ENCODE results near the gene PEPD. TPM values are rescaled to one million over a fixed set of nuclear protein-coding genes. Genes with fewer than 3 reads are reported as not detected.

The PEPD gene
- total and polyA plus RNA-seq, 9 donors: 20.3 to 55.4 (median 45.1) TPM

DNA sequence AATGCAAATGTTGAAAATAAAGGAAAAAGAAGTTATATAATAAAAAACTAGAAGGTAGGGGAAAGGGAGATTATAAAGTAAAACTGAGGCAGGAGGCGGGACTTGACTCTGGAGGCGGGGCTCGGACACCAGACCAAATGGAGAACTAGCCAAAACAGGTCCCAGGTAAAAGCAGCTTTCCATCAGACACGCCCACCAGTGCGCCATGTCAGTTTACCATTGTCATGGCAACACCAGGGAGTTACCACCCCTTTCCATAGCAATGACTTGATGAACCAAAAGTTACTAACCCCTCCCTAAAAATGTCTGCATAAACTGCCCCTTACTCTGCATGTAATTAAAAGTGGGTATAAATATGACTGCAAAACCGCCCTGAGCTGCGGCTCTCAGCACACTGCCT, 70.9 kb downstream of the PEPD start:
- 100% methylated on average over 5 of the region's 7 CpGs for WGBS (ENCODE audit: insufficient coverage)
- no peaks in the 10 kb centered on the region for H3K36me3 ChIP-seq (ENCODE audit: control insufficient read depth, insufficient read depth, low read length)
- H3K27ac ChIP-seq (ENCODE audit: low read length): no peak overlapping the region
- H3K27me3 ChIP-seq (ENCODE audit: control insufficient read depth, insufficient read depth, low read length): no peaks in the 10 kb centered on the region
- H3K4me3 ChIP-seq (ENCODE audit: low read length): no peak overlapping the region
- H3K9me3 ChIP-seq (replicated peaks; ENCODE audit: control insufficient read depth, low read depth, low read length): no peaks in the 10 kb centered on the region
- peaks cover 7% of the 10 kb centered on the region for H3K4me1 ChIP-seq (ENCODE audit: control insufficient read depth, insufficient read depth, low read length)
- DNase-seq: no peak

GRCh38 chr19:33449799-33450198, 71.8 kb downstream of the PEPD start:
- Histone ChIP-seq H3K4me1 (ENCODE audit: control insufficient read depth, insufficient read depth, low read length) (peaks cover 7% of the 10 kb centered on the region), H3K9me3 (replicated peaks; ENCODE audit: control insufficient read depth, low read depth, low read length) (no peaks in the 10 kb centered on the region), H3K4me3 (ENCODE audit: low read length) (no peak overlapping the region), H3K27ac (ENCODE audit: low read length) (no peak overlapping the region), H3K36me3 (ENCODE audit: control insufficient read depth, insufficient read depth, low read length) (no peaks in the 10 kb centered on the region), H3K27me3 (ENCODE audit: control insufficient read depth, insufficient read depth, low read length) (no peaks in the 10 kb centered on the region)
- no peak for DNase-seq
- WGBS (ENCODE audit: insufficient coverage): 85% methylated on average over 6 of the region's 6 CpGs

DNA sequence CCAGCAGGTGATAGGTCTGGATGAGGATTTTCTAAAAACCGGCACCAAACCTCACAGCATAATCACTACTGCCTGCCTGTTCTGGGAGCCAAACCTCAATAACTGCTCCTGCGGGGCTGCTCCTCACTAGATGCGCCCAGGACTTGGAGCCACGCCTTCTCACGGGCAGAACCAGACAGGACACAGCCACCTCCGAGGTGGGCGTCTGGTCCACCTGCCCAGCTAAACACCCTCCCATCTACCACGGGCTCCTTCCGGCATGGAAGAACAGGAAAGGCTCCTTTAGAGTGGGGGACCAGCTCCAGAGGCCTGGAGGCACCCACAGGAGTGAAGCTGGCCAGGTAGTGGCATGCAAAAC, 73.5 kb downstream of the PEPD start:
- Histone ChIP-seq H3K27ac (ENCODE audit: low read length) (no peak overlapping the region), H3K27me3 (ENCODE audit: control insufficient read depth, insufficient read depth, low read length) (no peaks in the 10 kb centered on the region), H3K4me3 (ENCODE audit: low read length) (no peak overlapping the region), H3K36me3 (ENCODE audit: control insufficient read depth, insufficient read depth, low read length) (no peaks in the 10 kb centered on the region), H3K4me1 (ENCODE audit: control insufficient read depth, insufficient read depth, low read length) (peaks cover 7% of the 10 kb centered on the region), H3K9me3 (replicated peaks; ENCODE audit: control insufficient read depth, low read depth, low read length) (no peaks in the 10 kb centered on the region)
- DNase-seq: no peak
- WGBS (ENCODE audit: insufficient coverage): 64% methylated on average over 2 of the region's 9 CpGs

GRCh38 chr19:33447336-33448158, 74.0 kb downstream of the PEPD start:
- peaks cover 7% of the 10 kb centered on the region for H3K4me1 ChIP-seq (ENCODE audit: control insufficient read depth, insufficient read depth, low read length)
- no peak for DNase-seq
- H3K36me3 ChIP-seq (ENCODE audit: control insufficient read depth, insufficient read depth, low read length): no peaks in the 10 kb centered on the region
- WGBS (ENCODE audit: insufficient coverage): 75% methylated on average over 8 of the region's 18 CpGs
- H3K27me3 ChIP-seq (ENCODE audit: control insufficient read depth, insufficient read depth, low read length): no peaks in the 10 kb centered on the region
- H3K9me3 ChIP-seq (replicated peaks; ENCODE audit: control insufficient read depth, low read depth, low read length): no peaks in the 10 kb centered on the region
- no peak overlapping the region for H3K4me3 ChIP-seq (ENCODE audit: low read length)
- no peak overlapping the region for H3K27ac ChIP-seq (ENCODE audit: low read length)

- Histone ChIP-seq H3K27me3 (ENCODE audit: control insufficient read depth, insufficient read depth, low read length) (no peaks in the 10 kb centered on the region), H3K4me3 (ENCODE audit: low read length) (no peak overlapping the region), H3K4me1 (ENCODE audit: control insufficient read depth, insufficient read depth, low read length) (peaks cover 7% of the 10 kb centered on the region), H3K27ac (ENCODE audit: low read length) (no peak overlapping the region), H3K36me3 (ENCODE audit: control insufficient read depth, insufficient read depth, low read length) (no peaks in the 10 kb centered on the region), H3K9me3 (replicated peaks; ENCODE audit: control insufficient read depth, low read depth, low read length) (no peaks in the 10 kb centered on the region)
- DNase-seq: no peak
- WGBS (ENCODE audit: insufficient coverage): 90% methylated on average over 18 of the region's 23 CpGs
Observed at GRCh38 chr19:33446330-33447293, 75.0 kb downstream of the PEPD start.

- WGBS (ENCODE audit: insufficient coverage): 71% methylated on average over 15 of the region's 17 CpGs
- no peak overlapping the region for H3K27ac ChIP-seq (ENCODE audit: low read length)
- H3K27me3 ChIP-seq (ENCODE audit: control insufficient read depth, insufficient read depth, low read length): no peaks in the 10 kb centered on the region
- DNase-seq: no peak
- peaks cover 7% of the 10 kb centered on the region for H3K4me1 ChIP-seq (ENCODE audit: control insufficient read depth, insufficient read depth, low read length)
- H3K4me3 ChIP-seq (ENCODE audit: low read length): no peak overlapping the region
- no peaks in the 10 kb centered on the region for H3K9me3 ChIP-seq (replicated peaks; ENCODE audit: control insufficient read depth, low read depth, low read length)
- no peaks in the 10 kb centered on the region for H3K36me3 ChIP-seq (ENCODE audit: control insufficient read depth, insufficient read depth, low read length)
Observed at GRCh38 chr19:33445442-33446329, 75.9 kb downstream of the PEPD start.

- H3K27me3 ChIP-seq (ENCODE audit: control insufficient read depth, insufficient read depth, low read length): no peaks in the 10 kb centered on the region
- no peak for DNase-seq
- 78% methylated on average over 7 of the region's 12 CpGs for WGBS (ENCODE audit: insufficient coverage)
Observed at GRCh38 chr19:33444562-33445441, 76.8 kb downstream of the PEPD start.

GRCh38 chr19:33443638-33444561, 77.7 kb downstream of the PEPD start:
- peaks cover 7% of the 10 kb centered on the region for H3K4me1 ChIP-seq (ENCODE audit: control insufficient read depth, insufficient read depth, low read length)
- no peak overlapping the region for H3K27ac ChIP-seq (ENCODE audit: low read length)
- H3K36me3 ChIP-seq (ENCODE audit: control insufficient read depth, insufficient read depth, low read length): no peaks in the 10 kb centered on the region
- no peaks in the 10 kb centered on the region for H3K27me3 ChIP-seq (ENCODE audit: control insufficient read depth, insufficient read depth, low read length)
- no peak overlapping the region for H3K4me3 ChIP-seq (ENCODE audit: low read length)
- WGBS (ENCODE audit: insufficient coverage): 92% methylated on average over 14 of the region's 32 CpGs
- no peak for DNase-seq
- no peaks in the 10 kb centered on the region for H3K9me3 ChIP-seq (replicated peaks; ENCODE audit: control insufficient read depth, low read depth, low read length)

More at GRCh38 chr19:33444562-33445441, 76.8 kb downstream of the PEPD start:
- Histone ChIP-seq H3K27ac (ENCODE audit: low read length) (no peak overlapping the region), H3K4me3 (ENCODE audit: low read length) (no peak overlapping the region), H3K36me3 (ENCODE audit: control insufficient read depth, insufficient read depth, low read length) (no peaks in the 10 kb centered on the region), H3K4me1 (ENCODE audit: control insufficient read depth, insufficient read depth, low read length) (peaks cover 7% of the 10 kb centered on the region), H3K9me3 (replicated peaks; ENCODE audit: control insufficient read depth, low read depth, low read length) (no peaks in the 10 kb centered on the region)

All from muscle of leg (tissue), 11 donors.